ENCODE data around the gene UGT2B11. TPM values are rescaled to one million over a fixed set of nuclear protein-coding genes. Genes with fewer than 3 reads are reported as not detected.
"Not testable (repeated sequence)": the region's sequence is repeated elsewhere in the genome, so short reads cannot be mapped to it uniquely, and the experiment has no call there.

Gene UGT2B11
- polyA plus RNA-seq, 1 donor (not counting 4 experiments of a cell fraction or from before 2014, with no cell fraction given), result not detected

DNA sequence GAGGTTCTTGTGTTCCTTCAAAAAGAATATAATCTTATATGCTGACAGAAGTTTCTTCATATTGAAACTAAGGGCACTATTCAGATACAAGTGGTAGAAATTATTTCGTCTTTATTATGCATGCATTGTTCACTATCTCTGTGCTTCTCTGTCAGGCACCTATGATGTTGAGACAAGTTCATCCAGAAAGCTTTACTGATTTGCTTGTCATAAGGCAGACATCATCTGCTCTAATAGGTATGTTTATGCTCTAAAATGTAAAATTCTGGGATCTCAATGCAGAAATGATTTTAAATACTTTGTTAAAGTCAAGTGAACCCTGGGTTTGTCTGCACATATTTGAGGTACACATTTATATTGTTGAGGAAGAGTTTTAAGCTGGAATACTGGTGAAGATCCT, 3.6 kb downstream of the UGT2B11 start:
- Histone ChIP-seq H3K27ac (ENCODE audit: control insufficient read depth, insufficient read depth, low read length) (no peak overlapping the region), H2AFZ (ENCODE audit: control insufficient read depth, low read length) (no peak overlapping the region), H3K4me3 (ENCODE audit: control insufficient read depth in 2 of 3, extremely low read depth in 1 of 3, insufficient read depth in 2 of 3, low read depth in 1 of 3, low read length in 3 of 3) (no peak overlapping the region), H3K79me2 (ENCODE audit: control insufficient read depth, insufficient read depth, low read length) (no peaks in the 10 kb centered on the region), H3K9ac (ENCODE audit: control insufficient read depth, extremely low read depth, insufficient read depth, low read length) (no peak overlapping the region), H3K4me2 (ENCODE audit: control insufficient read depth, extremely low read depth, insufficient read depth, low read depth, low read length) (no peak overlapping the region), H3K9me3 (ENCODE audit: control insufficient read depth, low read depth, low read length) (no peaks in the 10 kb centered on the region), H3K9me1 (ENCODE audit: control insufficient read depth, extremely low read depth, insufficient read depth, low read length) (no peaks in the 10 kb centered on the region), H4K20me1 (ENCODE audit: control insufficient read depth, extremely low read depth, insufficient read depth, low read length) (no peaks in the 10 kb centered on the region), H3K27me3 (ENCODE audit: control insufficient read depth, extremely low read depth, insufficient read depth, low read length) (no peaks in the 10 kb centered on the region), H3K36me3 (ENCODE audit: control insufficient read depth in 2 of 2, extremely low read depth in 1 of 2, insufficient read depth in 2 of 2, low read length in 2 of 2) (no peaks in the 10 kb centered on the region), H3K4me1 (ENCODE audit: control insufficient read depth, extremely low read depth, insufficient read depth, low read length) (no peaks in the 10 kb centered on the region)
- dilution Hi-C loops (cut with MboI; ENCODE audit: extremely low pct_ligation_motif_present, low sequenced_read_pairs), result no loop called here
- no peak for FAIRE-seq
- DNase-seq (ENCODE audit: low read depth, low spot score), result no peak
- TF ChIP-seq, protein P1, sequence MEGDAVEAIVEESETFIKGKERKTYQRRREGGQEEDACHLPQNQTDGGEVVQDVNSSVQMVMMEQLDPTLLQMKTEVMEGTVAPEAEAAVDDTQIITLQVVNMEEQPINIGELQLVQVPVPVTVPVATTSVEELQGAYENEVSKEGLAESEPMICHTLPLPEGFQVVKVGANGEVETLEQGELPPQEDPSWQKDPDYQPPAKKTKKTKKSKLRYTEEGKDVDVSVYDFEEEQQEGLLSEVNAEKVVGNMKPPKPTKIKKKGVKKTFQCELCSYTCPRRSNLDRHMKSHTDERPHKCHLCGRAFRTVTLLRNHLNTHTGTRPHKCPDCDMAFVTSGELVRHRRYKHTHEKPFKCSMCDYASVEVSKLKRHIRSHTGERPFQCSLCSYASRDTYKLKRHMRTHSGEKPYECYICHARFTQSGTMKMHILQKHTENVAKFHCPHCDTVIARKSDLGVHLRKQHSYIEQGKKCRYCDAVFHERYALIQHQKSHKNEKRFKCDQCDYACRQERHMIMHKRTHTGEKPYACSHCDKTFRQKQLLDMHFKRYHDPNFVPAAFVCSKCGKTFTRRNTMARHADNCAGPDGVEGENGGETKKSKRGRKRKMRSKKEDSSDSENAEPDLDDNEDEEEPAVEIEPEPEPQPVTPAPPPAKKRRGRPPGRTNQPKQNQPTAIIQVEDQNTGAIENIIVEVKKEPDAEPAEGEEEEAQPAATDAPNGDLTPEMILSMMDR (optimal IDR thresholded peaks at IDR 0.05 in 1 of 3, IDR thresholded peaks at IDR 0.05 in 1 of 3, conservative IDR thresholded peaks at IDR 0.05 in 1 of 3; ENCODE audit: extremely low read depth in 1 of 3, insufficient read depth in 2 of 3, low read length in 3 of 3), result no peak
- no peak for TF ChIP-seq EZH2 (IDR thresholded peaks at IDR 0.05; ENCODE audit: low read length)

DNA sequence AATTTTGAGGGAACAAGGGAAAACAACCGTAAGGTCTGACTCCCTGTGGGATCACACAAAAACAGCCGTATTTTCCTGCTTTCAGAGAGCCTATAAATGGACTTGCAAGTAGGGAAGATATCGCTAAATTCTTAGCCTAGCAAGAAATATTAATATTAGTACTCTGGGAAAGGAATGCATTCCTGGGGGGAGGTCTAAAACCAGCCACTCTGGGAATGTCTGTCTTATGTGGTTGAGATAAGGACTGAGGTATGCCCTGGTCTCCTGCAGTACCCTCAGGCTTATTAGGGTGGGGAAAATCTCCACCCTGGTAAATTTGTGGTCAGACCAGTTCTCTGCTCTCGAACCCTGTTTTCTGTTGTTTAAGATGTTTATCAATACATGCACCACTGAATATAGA, 16.0 kb downstream of the UGT2B11 start:
- DNase-seq (ENCODE audit: low read depth, low spot score); dilution Hi-C loops (cut with MboI; ENCODE audit: extremely low pct_ligation_motif_present, low sequenced_read_pairs); H3K4me1 ChIP-seq (ENCODE audit: control insufficient read depth, extremely low read depth, insufficient read depth, low read length); H4K20me1 ChIP-seq (ENCODE audit: control insufficient read depth, extremely low read depth, insufficient read depth, low read length); H3K9me1 ChIP-seq (ENCODE audit: control insufficient read depth, extremely low read depth, insufficient read depth, low read length); H3K4me2 ChIP-seq (ENCODE audit: control insufficient read depth, extremely low read depth, insufficient read depth, low read depth, low read length); H3K27ac ChIP-seq (ENCODE audit: control insufficient read depth, insufficient read depth, low read length); FAIRE-seq; H3K36me3 ChIP-seq (ENCODE audit: control insufficient read depth in 2 of 2, extremely low read depth in 1 of 2, insufficient read depth in 2 of 2, low read length in 2 of 2); H3K9me3 ChIP-seq (ENCODE audit: control insufficient read depth, low read depth, low read length); H3K4me3 ChIP-seq (ENCODE audit: control insufficient read depth in 2 of 3, extremely low read depth in 1 of 3, insufficient read depth in 2 of 3, low read depth in 1 of 3, low read length in 3 of 3); H3K79me2 ChIP-seq (ENCODE audit: control insufficient read depth, insufficient read depth, low read length); H2AFZ ChIP-seq (ENCODE audit: control insufficient read depth, low read length); H3K9ac ChIP-seq (ENCODE audit: control insufficient read depth, extremely low read depth, insufficient read depth, low read length); H3K27me3 ChIP-seq (ENCODE audit: control insufficient read depth, extremely low read depth, insufficient read depth, low read length): not testable (repeated sequence)

GRCh38 chr4:69196209-69196965, 18.2 kb downstream of the UGT2B11 start:
- H3K4me3 ChIP-seq (ENCODE audit: control insufficient read depth in 2 of 3, extremely low read depth in 1 of 3, insufficient read depth in 2 of 3, low read depth in 1 of 3, low read length in 3 of 3), result no peak overlapping the region
- no peak overlapping the region for H3K9ac ChIP-seq (ENCODE audit: control insufficient read depth, extremely low read depth, insufficient read depth, low read length)
- H2AFZ ChIP-seq (ENCODE audit: control insufficient read depth, low read length), result no peak overlapping the region
- H3K27me3 ChIP-seq (ENCODE audit: control insufficient read depth, extremely low read depth, insufficient read depth, low read length), result no peaks in the 10 kb centered on the region
- no peaks in the 10 kb centered on the region for H3K79me2 ChIP-seq (ENCODE audit: control insufficient read depth, insufficient read depth, low read length)
- FAIRE-seq (no peak), DNase-seq (ENCODE audit: low read depth, low spot score) (no peak)
- no peaks in the 10 kb centered on the region for H3K36me3 ChIP-seq (ENCODE audit: control insufficient read depth in 2 of 2, extremely low read depth in 1 of 2, insufficient read depth in 2 of 2, low read length in 2 of 2)
- H3K9me1 ChIP-seq (ENCODE audit: control insufficient read depth, extremely low read depth, insufficient read depth, low read length), result no peaks in the 10 kb centered on the region
- H3K9me3 ChIP-seq (ENCODE audit: control insufficient read depth, low read depth, low read length), result no peaks in the 10 kb centered on the region
- H4K20me1 ChIP-seq (ENCODE audit: control insufficient read depth, extremely low read depth, insufficient read depth, low read length), result no peaks in the 10 kb centered on the region
- no peak overlapping the region for H3K27ac ChIP-seq (ENCODE audit: control insufficient read depth, insufficient read depth, low read length)
- H3K4me1 ChIP-seq (ENCODE audit: control insufficient read depth, extremely low read depth, insufficient read depth, low read length), result no peaks in the 10 kb centered on the region
- no peak for TF ChIP-seq EZH2 (IDR thresholded peaks at IDR 0.05; ENCODE audit: low read length)
- TF ChIP-seq, protein P1 (optimal IDR thresholded peaks at IDR 0.05 in 1 of 3, IDR thresholded peaks at IDR 0.05 in 1 of 3, conservative IDR thresholded peaks at IDR 0.05 in 1 of 3; ENCODE audit: extremely low read depth in 1 of 3, insufficient read depth in 2 of 3, low read length in 3 of 3), result no peak
- dilution Hi-C loops (cut with MboI; ENCODE audit: extremely low pct_ligation_motif_present, low sequenced_read_pairs), result no loop called here
- no peak overlapping the region for H3K4me2 ChIP-seq (ENCODE audit: control insufficient read depth, extremely low read depth, insufficient read depth, low read depth, low read length)

Data from keratinocyte (primary cell).